ENCODE measurements around the gene ZNF329. TPM values are rescaled to one million over a fixed set of nuclear protein-coding genes. Genes with fewer than 3 reads are reported as not detected.
A peak's percentile ranks its signal among the peaks of the same experiment; 100 is the strongest.

ZNF329 gene
- total and polyA plus RNA-seq, 9 of the 15 experiments (the other 6 are each of a cell fraction or from before 2014, with no cell fraction given): 0.21 to 3.6 (median 2.2) TPM

GRCh38 chr19:58150328-58150921 is at the start of gene ZNF329 (continued):
- TF ChIP-seq ZHX1 (conservative IDR thresholded peaks at IDR 0.05; ENCODE audit: low read length): no peak
- no peak for TF ChIP-seq SMAD1 (IDR thresholded peaks at IDR 0.05; ENCODE audit: low read depth, low read length, partially characterized antibody)
- no peak for TF ChIP-seq HNRNPUL1 (IDR thresholded peaks at IDR 0.05; ENCODE audit: low read length)
- TF ChIP-seq TBP (optimal IDR thresholded peaks at IDR 0.05; ENCODE audit: low read depth, low read length): no peak
- TF ChIP-seq ATF7 (IDR thresholded peaks at IDR 0.05): no peak; the same call in 1 of the 2 replicates
- 0 out of 2 replicates have a peak, but pooled peaks have one; percentile 42 for TF ChIP-seq ZBTB9 (CRISPR knock-in tag; IDR thresholded peaks at IDR 0.05)
- TF ChIP-seq NRF1 (conservative IDR thresholded peaks at IDR 0.05 in 1 of 2, IDR thresholded peaks at IDR 0.05 in 1 of 2): peak; percentile 92 to 93
- TF ChIP-seq, protein P1, sequence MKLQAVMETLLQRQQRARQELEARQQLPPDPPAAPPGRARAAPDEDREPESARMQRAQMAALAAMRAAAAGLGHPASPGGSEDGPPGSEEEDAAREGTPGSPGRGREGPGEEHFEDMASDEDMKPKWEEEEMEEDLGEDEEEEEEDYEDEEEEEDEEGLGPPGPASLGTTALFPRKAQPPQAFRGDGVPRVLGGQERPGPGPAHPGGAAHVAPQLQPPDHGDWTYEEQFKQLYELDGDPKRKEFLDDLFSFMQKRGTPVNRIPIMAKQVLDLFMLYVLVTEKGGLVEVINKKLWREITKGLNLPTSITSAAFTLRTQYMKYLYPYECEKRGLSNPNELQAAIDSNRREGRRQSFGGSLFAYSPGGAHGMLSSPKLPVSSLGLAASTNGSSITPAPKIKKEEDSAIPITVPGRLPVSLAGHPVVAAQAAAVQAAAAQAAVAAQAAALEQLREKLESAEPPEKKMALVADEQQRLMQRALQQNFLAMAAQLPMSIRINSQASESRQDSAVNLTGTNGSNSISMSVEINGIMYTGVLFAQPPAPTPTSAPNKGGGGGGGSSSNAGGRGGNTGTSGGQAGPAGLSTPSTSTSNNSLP (IDR thresholded peaks at IDR 0.05; ENCODE audit: borderline replicate concordance, low read depth, low read length): no peak
- no peak for TF ChIP-seq SRSF9 (IDR thresholded peaks at IDR 0.05; ENCODE audit: borderline replicate concordance, low read depth, low read length)
- no peak for TF ChIP-seq XRCC3 (IDR thresholded peaks at IDR 0.05)
- no peak for TF ChIP-seq ZBTB1 (CRISPR knock-in tag; IDR thresholded peaks at IDR 0.05; ENCODE audit: borderline replicate concordance, low read depth)
- TF ChIP-seq, protein P2, sequence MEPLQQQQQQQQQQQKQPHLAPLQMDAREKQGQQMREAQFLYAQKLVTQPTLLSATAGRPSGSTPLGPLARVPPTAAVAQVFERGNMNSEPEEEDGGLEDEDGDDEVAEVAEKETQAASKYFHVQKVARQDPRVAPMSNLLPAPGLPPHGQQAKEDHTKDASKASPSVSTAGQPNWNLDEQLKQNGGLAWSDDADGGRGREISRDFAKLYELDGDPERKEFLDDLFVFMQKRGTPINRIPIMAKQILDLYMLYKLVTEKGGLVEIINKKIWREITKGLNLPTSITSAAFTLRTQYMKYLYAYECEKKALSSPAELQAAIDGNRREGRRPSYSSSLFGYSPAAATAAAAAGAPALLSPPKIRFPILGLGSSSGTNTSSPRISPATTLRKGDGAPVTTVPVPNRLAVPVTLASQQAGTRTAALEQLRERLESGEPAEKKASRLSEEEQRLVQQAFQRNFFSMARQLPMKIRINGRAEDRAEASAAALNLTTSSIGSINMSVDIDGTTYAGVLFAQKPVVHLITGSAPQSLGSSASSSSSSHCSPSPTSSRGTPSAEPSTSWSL (CRISPR knock-in tag; IDR thresholded peaks at IDR 0.05; ENCODE audit: borderline replicate concordance): no peak
- TF ChIP-seq, protein P3, sequence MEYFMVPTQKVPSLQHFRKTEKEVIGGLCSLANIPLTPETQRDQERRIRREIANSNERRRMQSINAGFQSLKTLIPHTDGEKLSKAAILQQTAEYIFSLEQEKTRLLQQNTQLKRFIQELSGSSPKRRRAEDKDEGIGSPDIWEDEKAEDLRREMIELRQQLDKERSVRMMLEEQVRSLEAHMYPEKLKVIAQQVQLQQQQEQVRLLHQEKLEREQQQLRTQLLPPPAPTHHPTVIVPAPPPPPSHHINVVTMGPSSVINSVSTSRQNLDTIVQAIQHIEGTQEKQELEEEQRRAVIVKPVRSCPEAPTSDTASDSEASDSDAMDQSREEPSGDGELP (CRISPR knock-in tag; IDR thresholded peaks at IDR 0.05; ENCODE audit: borderline replicate concordance): peak; percentile 30; the same call in 1 of the 2 replicates
- TF ChIP-seq TAF7 (tag; IDR thresholded peaks at IDR 0.05): no peak
- TF ChIP-seq, protein P4, sequence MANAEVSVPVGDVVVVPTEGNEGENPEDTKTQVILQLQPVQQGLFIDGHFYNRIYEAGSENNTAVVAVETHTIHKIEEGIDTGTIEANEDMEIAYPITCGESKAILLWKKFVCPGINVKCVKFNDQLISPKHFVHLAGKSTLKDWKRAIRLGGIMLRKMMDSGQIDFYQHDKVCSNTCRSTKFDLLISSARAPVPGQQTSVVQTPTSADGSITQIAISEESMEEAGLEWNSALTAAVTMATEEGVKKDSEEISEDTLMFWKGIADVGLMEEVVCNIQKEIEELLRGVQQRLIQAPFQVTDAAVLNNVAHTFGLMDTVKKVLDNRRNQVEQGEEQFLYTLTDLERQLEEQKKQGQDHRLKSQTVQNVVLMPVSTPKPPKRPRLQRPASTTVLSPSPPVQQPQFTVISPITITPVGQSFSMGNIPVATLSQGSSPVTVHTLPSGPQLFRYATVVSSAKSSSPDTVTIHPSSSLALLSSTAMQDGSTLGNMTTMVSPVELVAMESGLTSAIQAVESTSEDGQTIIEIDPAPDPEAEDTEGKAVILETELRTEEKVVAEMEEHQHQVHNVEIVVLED (CRISPR knock-in tag; IDR thresholded peaks at IDR 0.05): no peak
- TF ChIP-seq RBM14 (IDR thresholded peaks at IDR 0.05; ENCODE audit: borderline replicate concordance, insufficient read depth, low read depth, low read length): no peak
- TF ChIP-seq ZFP36 (IDR thresholded peaks at IDR 0.05; ENCODE audit: low read depth, low read length, partially characterized antibody): peak; percentile 53

Measured in K562 (cell line).